Measurements from ENCODE around the gene OXCT1.

- no peak for TF ChIP-seq POLR2A (IDR thresholded peaks at IDR 0.05; ENCODE audit: extremely low read depth, insufficient read length)
- TF ChIP-seq CTCF (IDR thresholded peaks at IDR 0.05; ENCODE audit: low read depth, low read length) = no peak
- TF ChIP-seq MAX (IDR thresholded peaks at IDR 0.05; ENCODE audit: low read depth, low read length) = no peak
- no peak for TF ChIP-seq MYC (IDR thresholded peaks at IDR 0.05; ENCODE audit: low read depth, low read length)
These were observed 61.9 kb downstream of the OXCT1 start for GRCh38 chr5:41808294-41808693.
